Gastroesophageal sphincter (tissue), 4 donors: ENCODE results near the gene HCN4. TPM values are rescaled to one million over a fixed set of nuclear protein-coding genes. Genes with fewer than 3 reads are reported as not detected.

Experiments
- ATAC-seq: fragments of 150-250 bp; one replicate; pipeline ENCODE4 v1.9.1; 2016; ENCODE audit warnings: mild to moderate bottlenecking, moderate library complexity
- H3K27ac ChIP-seq, 4 donors: fragments of 200-600 bp; sonication (generic) in 3 of 4; 1 replicate in 3 of 4; 2 replicates in 1 of 4; pipeline ENCODE4 v1.5.1; 2016 to 2019
- H3K27me3 ChIP-seq: fragments of 200-600 bp; sonication (generic); one replicate; pipeline ENCODE4 v1.5.1; 2019
- H3K36me3 ChIP-seq, 2 donors: fragments of 200-600 bp; sonication (generic); one replicate each; pipeline ENCODE4 v1.5.1; 2019; ENCODE audit warnings: control low read depth in 1 of 2
- H3K4me1 ChIP-seq, 3 donors: fragments of 200-600 bp; sonication (generic); 1 replicate in 2 of 3; 2 replicates in 1 of 3; pipeline ENCODE4 v1.5.1; 2016 to 2019; ENCODE audit warnings: control low read depth in 2 of 3
- H3K4me3 ChIP-seq, 2 donors: fragments of 200-600 bp; sonication (generic); one replicate each; pipeline ENCODE4 v1.5.1; 2019; ENCODE audit warnings: mild to moderate bottlenecking in 1 of 2, moderate library complexity in 1 of 2
- H3K9me3 ChIP-seq, 3 donors: fragments of 200-600 bp; sonication (generic); one replicate each; pipeline ENCODE4 v1.5.1; 2017 to 2019; ENCODE audit warnings: control low read depth in 2 of 3
- CTCF ChIP-seq, 4 experiments: fragments of 200-600 bp in 2 of 4; fragments of 450-650 bp in 2 of 4; sonication (generic) in 1 of 4; IDR thresholded peaks; one replicate each; pipeline ENCODE4 v1.5.1; 2017 to 2019; ENCODE audit warnings: antibody characterized with exemption in 4 of 4, mild to moderate bottlenecking in 2 of 4, moderate library complexity in 2 of 4
- EP300 ChIP-seq: sonication (generic); formaldehyde crosslinking; IDR thresholded peaks from one replicate; pipeline ENCODE4 v1.6.1; 2017; ENCODE audit warnings: antibody characterized with exemption, mild to moderate bottlenecking
- POLR2A ChIP-seq, 2 donors: fragments of 450-650 bp; IDR thresholded peaks; one replicate each; pipeline ENCODE4 v1.6.1; 2017; ENCODE audit warnings: antibody characterized with exemption in 2 of 2, mild to moderate bottlenecking in 2 of 2, moderate library complexity in 1 of 2
- POLR2AphosphoS5 ChIP-seq: sonication (generic); formaldehyde crosslinking; IDR thresholded peaks from one replicate; pipeline ENCODE4 v1.6.1; 2017; ENCODE audit warnings: antibody characterized with exemption
- whole genome bisulfite sequencing, 2 donors: methylation state at CpG; one replicate each; pipeline ENCODE4 v1.1.5; 2018; ENCODE audit warnings: low coverage in 1 of 2; 5-methylcytosine and 5-hydroxymethylcytosine counted together
- total RNA-seq, 4 donors: library from RNA; depleted of rRNA; stranded (reverse); fragments of >200 nt; gene quantifications; one replicate each; pipeline ENCODE4 v1.1.0, GENCODE V29; 2016

HCN4 gene
- total RNA-seq, 4 donors from 2014 or later: 0.08 TPM; not detected in 3

GRCh38 chr15:73361337-73361736 lies 7.4 kb downstream of the HCN4 start:
- H3K9me3 ChIP-seq: no peaks in the 10 kb centered on the region
- no peak for TF ChIP-seq CTCF (IDR thresholded peaks at IDR 0.05)
- no peak for TF ChIP-seq EP300
- no peak for TF ChIP-seq POLR2AphosphoS5
- TF ChIP-seq POLR2A (IDR thresholded peaks at IDR 0.05): no peak
- no peak overlapping the region for H3K27ac ChIP-seq
- H3K4me3 ChIP-seq: no peak overlapping the region
- H3K27me3 ChIP-seq: peaks cover 76% of the 10 kb centered on the region
- no CpG with 5 or more reads among the region's 7 CpGs for WGBS, 2 donors
- H3K36me3 ChIP-seq: no peaks in the 10 kb centered on the region
- ATAC-seq: no peak
- no peaks in the 10 kb centered on the region for H3K4me1 ChIP-seq

- Histone ChIP-seq H3K27me3 (peaks cover 65% of the 10 kb centered on the region), H3K9me3 (no peaks in the 10 kb centered on the region), H3K4me1 (no peaks in the 10 kb centered on the region), H3K27ac (no peak overlapping the region), H3K36me3 (no peaks in the 10 kb centered on the region), H3K4me3 (no peak overlapping the region)
- TF ChIP-seq CTCF (IDR thresholded peaks at IDR 0.05) (no peak), POLR2A (IDR thresholded peaks at IDR 0.05) (no peak), EP300 (no peak), POLR2AphosphoS5 (no peak)
- WGBS, 2 donors: 69 to 70% methylated on average over 2 to 3 of the region's 5 CpGs
- no peak for ATAC-seq
Observed at GRCh38 chr15:73359651-73360050, 9.1 kb downstream of the HCN4 start.

GRCh38 chr15:73357999-73358665 lies 10.6 kb downstream of the HCN4 start:
- Histone ChIP-seq H3K4me3 (no peak overlapping the region), H3K27ac (no peak overlapping the region), H3K4me1 (no peaks in the 10 kb centered on the region), H3K9me3 (no peaks in the 10 kb centered on the region), H3K36me3 (no peaks in the 10 kb centered on the region), H3K27me3 (peaks cover 67% of the 10 kb centered on the region)
- TF ChIP-seq POLR2AphosphoS5 (no peak), POLR2A (IDR thresholded peaks at IDR 0.05) (no peak), CTCF (IDR thresholded peaks at IDR 0.05) (no peak), EP300 (no peak)
- ATAC-seq: no peak
- 53% methylated on average over 5 of the region's 9 CpGs; no CpG with 5 or more reads in 1 of the 2 donors for WGBS, 2 donors

- Histone ChIP-seq H3K27me3 (peaks cover 58% of the 10 kb centered on the region), H3K36me3 (no peaks in the 10 kb centered on the region), H3K27ac (no peak overlapping the region), H3K9me3 (no peaks in the 10 kb centered on the region), H3K4me3 (no peak overlapping the region), H3K4me1 (no peaks in the 10 kb centered on the region)
- TF ChIP-seq EP300 (no peak), POLR2AphosphoS5 (no peak), CTCF (IDR thresholded peaks at IDR 0.05) (no peak), POLR2A (IDR thresholded peaks at IDR 0.05) (no peak)
- no peak for ATAC-seq
- 72 to 90% methylated on average over 4 to 5 of the region's 6 CpGs for WGBS, 2 donors
Observed at GRCh38 chr15:73355612-73356265, 13.0 kb downstream of the HCN4 start.

GRCh38 chr15:73354241-73354640 lies 14.5 kb downstream of the HCN4 start:
- Histone ChIP-seq H3K9me3 (no peaks in the 10 kb centered on the region), H3K4me1 (no peaks in the 10 kb centered on the region), H3K27me3 (peaks cover 65% of the 10 kb centered on the region), H3K27ac (no peak overlapping the region), H3K36me3 (no peaks in the 10 kb centered on the region), H3K4me3 (no peak overlapping the region)
- no peak for ATAC-seq
- WGBS, 2 donors: no CpG with 5 or more reads among the region's 4 CpGs
- TF ChIP-seq EP300 (no peak), CTCF (IDR thresholded peaks at IDR 0.05) (no peak), POLR2A (IDR thresholded peaks at IDR 0.05) (no peak)
